Globus pallidus (tissue), 1 donor: ENCODE data around the gene DIP2A.

Source experiments
- DNase-seq: peaks from one replicate; pipeline ENCODE4 v3.0.0-alpha.2; 2015; ENCODE audit warnings: low spot score

The DIP2A gene, protein sequence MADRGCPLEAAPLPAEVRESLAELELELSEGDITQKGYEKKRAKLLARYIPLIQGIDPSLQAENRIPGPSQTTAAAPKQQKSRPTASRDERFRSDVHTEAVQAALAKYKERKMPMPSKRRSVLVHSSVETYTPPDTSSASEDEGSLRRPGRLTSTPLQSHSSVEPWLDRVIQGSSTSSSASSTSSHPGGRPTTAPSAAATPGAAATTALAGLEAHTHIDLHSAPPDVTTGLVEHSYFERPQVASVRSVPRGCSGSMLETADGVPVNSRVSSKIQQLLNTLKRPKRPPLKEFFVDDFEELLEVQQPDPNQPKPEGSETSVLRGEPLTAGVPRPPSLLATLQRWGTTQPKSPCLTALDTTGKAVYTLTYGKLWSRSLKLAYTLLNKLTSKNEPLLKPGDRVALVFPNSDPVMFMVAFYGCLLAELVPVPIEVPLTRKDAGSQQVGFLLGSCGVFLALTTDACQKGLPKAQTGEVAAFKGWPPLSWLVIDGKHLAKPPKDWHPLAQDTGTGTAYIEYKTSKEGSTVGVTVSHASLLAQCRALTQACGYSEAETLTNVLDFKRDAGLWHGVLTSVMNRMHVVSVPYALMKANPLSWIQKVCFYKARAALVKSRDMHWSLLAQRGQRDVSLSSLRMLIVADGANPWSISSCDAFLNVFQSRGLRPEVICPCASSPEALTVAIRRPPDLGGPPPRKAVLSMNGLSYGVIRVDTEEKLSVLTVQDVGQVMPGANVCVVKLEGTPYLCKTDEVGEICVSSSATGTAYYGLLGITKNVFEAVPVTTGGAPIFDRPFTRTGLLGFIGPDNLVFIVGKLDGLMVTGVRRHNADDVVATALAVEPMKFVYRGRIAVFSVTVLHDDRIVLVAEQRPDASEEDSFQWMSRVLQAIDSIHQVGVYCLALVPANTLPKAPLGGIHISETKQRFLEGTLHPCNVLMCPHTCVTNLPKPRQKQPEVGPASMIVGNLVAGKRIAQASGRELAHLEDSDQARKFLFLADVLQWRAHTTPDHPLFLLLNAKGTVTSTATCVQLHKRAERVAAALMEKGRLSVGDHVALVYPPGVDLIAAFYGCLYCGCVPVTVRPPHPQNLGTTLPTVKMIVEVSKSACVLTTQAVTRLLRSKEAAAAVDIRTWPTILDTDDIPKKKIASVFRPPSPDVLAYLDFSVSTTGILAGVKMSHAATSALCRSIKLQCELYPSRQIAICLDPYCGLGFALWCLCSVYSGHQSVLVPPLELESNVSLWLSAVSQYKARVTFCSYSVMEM (N-terminal part only)

DNA sequence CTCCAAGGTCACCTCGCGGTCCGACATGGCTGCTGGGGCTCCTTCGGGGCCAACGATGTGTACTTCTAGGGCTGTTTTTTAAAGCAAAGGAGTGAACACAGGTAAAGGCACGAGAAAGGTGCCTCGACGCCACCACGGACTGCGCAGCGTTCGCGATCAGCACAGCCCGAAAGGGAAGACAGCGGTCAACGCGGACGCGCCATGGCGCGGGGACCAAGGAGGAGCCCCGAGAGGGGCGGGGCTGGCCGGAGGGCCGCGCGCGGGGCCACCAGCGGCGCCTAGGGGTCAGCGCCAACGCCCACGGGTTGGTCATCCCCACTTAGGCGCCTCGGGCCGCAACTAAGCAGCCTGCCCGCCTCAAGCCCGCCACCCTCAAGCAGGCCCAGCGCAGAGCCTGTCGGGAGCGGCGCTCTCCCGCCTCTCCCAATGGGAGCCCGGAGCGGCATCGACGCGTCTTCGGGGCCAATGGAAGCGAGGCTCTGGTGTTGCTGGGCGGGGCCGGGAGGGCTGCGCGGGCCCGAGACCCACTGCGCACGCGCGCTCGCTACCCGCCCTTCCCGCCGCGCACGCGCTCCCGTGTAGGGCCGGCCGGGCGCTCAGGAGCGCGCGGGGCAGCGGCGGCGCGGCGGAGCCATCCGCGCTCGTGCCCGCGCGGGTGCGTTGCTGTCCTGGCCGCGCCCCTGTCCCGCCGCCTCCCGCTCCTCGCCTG lies at the start of gene DIP2A:
Gene DIP2A (plus strand): TSS at position 577 of the 709 bp plus-strand sequence. CDS start 241 bp downstream, outside the sequence.
- peak; percentile 97 for DNase-seq

DNA sequence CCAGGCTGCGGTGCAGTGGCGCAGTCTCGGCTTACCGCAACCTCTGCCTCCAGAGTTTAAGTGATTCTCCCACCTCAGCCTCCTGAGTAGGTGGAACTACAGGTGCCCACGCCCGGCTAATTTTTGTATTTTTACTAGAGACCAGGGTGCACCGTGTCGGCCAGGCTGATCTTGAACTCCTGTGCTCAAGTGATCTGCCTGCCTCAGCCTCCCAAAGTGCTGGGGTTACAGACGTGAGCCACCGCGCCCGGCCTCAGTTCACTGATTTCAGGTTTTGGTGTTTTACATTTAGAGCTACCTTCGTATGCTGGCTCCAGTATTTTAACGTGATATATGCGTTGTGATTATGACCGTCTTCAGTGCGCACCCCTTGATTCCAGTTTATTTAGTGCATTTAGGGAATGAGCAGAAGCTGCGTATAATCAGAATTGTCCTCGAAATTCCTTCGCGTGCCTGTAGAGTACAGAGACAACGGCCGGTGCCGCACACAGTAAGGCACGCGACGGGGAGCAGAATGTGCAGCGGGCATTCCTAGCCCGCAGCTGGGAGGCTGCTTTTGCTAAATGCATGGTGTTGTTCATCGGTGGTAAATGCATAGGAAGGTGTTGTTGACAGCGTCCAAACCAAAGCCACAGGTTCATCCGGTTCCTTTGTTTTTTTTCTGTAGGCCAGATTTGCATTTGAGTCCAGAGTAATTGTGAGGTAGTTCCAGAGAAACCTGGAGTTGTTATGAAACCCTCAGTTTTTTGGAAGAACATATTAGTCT lies 48.9 kb upstream of the DIP2A start:
- DNase-seq, result no peak

DNA sequence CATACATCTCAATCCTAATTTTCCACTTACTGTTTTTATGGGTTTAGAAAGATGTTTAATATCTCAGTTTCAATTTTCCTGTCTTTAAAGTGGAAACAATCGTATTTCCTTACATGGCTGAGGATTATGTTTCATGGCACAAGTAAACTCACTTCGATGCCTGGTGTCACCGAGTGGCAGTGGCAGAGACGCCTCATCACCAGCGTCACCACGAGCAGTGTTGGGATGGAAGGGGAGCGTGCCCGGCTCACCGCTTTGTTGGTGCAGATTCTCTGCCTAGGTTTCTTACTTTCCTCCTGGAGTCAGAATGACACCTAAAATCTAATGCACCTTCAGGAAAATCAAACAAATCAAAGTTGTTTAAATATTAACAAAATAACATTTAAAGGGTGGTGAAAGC lies 48.2 kb upstream of the DIP2A start:
- no peak for DNase-seq

DNA sequence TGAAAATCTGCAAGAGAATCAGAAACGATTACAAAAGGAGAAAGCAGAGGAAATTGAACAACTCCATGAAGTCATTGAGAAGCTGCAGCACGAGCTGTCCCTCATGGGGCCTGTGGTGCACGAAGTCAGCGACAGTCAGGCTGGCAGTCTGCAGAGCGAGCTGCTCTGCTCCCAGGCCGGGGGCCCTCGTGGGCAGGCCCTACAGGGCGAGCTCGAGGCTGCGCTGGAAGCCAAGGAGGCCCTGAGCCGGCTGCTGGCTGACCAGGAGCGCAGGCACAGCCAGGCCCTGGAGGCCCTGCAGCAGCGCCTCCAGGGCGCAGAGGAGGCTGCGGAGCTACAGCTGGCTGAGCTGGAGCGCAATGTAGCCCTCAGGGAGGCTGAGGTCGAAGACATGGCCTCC lies 47.5 kb upstream of the DIP2A start:
- no peak for DNase-seq

DNA sequence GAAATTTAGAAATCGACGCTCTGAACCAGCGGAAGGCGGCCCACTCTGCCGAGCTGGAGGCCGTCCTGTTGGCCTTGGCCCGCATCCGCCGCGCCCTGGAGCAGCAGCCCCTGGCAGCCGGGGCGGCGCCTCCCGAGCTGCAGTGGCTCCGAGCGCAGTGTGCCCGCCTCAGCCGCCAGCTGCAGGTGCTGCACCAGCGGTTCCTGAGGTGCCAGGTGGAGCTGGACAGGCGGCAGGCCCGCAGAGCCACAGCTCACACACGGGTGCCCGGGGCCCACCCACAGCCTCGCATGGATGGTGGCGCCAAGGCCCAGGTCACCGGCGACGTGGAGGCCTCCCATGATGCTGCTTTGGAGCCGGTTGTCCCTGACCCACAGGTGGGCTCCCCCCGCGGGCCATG lies 47.0 kb upstream of the DIP2A start:
- DNase-seq, result no peak

DNA sequence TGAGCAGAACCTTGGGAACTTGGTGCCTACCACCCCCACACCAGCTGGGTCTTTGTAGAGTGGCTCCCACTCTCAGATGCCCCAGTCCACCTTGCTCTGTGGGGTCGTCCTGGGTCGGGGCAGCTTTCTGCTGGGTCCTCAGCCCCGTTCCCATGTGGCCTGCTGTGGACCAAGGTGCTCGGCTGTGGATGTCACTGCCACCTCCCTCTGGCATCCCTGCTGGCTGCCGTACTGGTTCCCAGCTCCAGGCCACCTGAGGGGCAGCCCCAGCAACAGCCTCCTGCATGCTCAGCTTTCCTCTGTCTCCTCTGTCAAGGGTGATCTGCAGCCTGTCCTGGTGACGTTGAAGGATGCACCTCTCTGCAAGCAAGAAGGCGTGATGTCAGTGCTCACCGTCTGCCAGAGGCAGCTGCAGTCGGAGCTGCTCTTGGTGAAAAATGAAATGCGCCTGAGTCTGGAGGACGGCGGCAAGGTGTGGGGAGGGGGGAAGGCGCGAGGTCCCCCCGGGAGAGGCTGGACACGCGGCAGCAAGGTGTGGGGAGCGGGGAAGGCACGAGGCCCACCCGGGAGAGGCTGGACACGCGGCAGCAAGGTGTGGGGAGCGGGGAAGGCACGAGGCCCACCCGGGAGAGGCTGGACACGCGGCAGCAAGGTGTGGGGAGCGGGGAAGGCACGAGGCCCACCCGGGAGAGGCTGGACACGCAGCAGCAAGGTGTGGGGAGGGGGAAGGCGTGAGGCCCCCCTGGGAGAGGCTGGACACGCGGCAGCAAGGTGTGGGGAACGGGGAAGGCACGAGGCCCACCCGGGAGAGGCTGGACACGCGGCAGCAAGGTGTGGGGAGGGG lies 45.9 kb upstream of the DIP2A start:
- no peak for DNase-seq

DNA sequence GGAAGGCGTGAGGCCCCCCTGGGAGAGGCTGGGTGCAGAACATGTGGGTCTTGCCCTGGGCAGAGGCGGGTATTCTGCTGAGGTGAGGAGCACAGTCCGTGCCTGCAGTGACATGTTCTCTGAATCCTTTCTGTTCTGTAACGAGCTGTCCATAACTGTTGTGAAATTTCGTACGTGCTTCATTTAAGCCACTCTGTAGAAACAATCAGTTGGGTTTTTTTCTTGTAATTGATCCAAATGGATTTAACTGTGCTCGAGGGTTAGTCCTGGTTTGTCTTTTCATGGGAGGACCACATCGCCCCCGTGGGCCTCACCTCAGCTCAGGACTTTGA lies 45.4 kb upstream of the DIP2A start:
- no peak for DNase-seq

DNA sequence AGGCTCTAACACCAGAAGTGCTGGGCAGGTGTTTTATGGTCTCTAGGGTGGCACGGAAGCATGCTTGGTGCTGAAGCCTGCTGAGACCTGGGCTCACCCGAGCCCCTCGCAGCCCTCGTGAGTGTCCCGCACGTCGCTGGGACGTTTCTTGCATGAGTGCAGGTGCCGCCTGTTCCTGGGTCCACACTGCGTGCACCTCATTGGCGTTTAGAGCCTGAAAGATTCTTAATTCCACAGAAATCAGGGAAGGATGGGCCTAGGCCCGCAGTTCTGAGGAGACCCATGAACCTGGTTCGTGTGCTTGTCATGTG lies 43.8 kb upstream of the DIP2A start:
- DNase-seq, result no peak

DNA sequence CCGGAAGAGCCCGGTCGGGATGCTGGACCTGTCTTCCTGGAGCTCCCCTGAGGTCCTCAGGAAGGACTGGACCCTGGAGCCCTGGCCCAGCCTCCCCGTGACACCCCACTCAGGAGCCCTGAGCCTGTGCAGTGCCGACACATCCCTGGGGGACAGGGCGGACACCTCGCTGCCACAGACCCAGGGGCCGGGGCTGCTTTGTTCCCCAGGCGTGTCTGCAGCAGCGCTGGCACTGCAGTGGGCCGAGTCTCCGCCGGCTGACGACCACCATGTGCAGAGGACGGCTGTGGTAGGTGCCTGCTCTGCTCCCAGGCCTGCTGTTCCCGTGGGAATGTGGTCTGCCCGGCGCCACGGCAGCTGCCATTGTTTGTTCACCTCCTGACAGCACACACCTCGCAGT lies 42.1 kb upstream of the DIP2A start:
- no peak for DNase-seq

DNA sequence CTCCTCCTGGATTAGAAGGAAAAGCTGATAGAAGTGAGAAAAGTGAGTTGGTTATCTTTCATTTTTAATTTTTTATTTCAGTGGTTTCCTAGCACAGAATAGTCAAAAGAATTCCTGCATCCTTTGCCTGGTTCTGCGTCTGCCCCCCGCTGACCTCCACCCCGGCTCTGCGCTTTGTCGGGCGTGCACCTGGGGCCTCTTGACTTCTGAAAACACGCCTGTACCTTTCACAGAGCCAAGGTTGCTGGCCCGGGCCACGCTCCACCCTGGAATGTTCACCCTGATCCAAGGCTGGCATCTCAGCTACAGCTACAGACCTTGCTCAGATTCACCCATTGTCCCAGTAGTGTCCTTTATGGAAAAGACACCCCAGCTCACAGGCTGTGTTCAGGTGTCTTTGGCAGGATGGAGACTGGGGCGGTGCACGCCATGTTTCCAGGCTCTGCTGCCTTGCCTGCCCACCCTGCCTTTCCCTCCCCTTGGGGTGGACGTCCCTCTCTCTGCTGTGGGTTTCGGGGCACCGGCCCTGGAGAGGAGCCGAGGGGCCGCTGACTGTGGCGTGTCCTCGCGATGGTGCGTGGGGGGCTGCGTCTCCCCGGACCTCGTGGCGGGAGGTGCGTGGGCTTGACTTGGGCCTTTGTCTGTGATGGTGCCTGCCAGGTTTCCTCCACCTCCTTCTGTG lies 40.3 kb upstream of the DIP2A start:
- DNase-seq, result no peak

DNA sequence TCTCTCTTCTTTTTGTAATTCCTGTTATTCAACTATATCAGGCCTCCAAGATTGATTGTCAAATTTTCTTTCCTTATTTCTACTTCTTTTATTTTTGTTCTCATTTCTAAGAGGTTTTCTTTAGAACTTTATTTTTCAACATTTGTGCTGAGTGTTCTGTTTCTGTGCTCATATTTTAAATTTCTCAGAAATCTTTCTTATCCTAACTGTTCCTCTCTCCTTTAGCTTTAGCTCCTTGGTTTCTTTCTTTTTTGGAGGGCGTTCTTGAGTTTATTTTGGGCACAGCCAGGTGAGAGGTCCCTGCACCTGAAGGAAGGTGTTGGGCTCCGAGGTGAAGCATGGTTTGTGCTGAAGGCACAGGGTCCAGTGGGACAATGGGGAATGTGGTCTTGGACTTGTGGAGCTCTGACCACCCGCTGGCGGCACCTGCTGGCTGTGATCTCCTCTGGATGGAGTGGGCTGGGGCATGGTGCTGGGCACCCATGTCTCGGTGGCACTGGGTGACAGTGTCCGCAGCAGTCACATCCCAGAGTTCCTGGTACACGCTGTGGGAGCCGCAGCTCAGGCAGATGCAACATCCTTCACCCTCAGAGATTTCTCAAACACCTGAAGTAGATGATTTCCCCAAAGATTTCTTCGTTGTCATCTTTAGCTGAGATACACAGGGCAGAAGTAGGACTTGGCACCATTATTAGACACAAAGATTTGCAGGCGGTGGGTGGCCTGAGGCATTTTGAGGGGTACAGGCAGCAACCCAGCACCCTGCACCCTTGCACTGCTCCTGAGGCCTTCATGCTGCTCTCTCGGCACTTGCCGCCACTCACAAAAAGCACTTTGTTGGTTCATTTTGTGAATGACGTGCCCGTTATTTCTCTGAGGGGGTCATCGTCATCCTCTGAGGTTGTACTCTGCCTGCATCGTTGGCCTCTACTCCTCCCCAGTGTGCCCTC lies 38.2 kb upstream of the DIP2A start:
- no peak for DNase-seq

DNA sequence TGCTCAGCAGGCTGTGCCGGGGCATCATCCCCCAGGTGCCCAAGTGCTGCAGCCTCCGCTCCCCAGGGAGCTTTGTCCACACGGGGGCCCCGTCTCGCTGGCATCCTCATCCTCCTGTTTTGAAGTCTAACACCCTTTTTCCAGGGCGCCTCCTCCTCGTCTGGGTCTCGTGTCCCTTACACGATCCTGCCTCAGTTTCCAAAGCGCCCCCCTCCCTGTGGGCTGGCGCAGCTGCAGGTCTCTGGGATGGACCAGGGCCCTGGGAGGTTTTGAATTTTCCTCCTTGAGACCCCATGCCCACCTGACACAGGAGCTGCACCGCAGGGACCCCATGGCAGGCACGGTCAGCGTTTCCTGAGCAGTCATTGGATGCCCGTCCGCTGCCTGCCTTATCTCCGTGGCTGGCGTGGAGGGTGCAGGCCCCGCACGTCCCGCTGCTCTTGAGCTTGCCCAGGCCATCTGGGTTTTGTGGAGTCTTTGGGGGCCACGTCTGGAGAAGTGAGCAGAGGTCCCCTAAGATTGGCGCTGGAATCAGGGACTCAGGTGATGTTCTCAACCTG lies 37.4 kb upstream of the DIP2A start:
- no peak for DNase-seq

DNA sequence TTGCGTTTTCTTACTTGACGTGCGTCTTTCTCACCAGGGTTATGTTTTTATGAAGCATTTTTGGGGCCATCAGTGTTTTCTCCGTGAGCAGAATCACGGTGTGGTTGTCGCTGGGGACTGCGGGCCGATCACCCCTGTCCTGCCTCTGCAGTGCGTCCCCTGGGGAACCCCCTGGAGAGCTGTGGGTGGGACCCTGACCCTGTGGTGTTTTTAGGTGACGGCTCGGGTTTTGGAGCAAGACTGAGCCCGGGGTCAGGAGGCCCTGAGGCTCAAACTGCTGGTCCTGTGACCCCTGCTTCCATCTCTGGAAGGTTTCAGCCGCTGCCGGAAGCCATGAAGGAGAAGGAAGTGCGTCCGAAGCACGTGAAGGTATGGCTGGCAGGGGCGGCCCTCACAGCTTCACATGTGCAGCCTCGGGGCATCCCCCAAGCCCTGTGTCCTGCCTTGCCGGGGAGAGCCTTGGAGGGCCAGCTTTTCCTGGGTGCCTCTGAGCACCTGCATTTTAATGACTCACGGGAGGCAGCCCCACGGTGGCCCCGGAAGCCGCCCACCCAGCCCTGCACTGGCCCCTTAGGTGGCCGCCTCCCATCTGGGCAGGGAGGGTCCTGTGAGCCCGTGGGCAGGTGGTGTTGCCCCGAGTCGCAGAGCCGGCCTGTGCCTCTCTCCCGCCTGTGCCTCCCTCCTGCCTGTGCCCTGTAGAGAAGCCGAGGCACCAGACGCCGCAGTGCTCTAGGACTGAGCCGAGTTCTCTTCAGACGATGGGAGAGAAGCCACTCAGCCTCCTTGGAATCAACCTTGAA lies 36.7 kb upstream of the DIP2A start:
- DNase-seq, result no peak

DNA sequence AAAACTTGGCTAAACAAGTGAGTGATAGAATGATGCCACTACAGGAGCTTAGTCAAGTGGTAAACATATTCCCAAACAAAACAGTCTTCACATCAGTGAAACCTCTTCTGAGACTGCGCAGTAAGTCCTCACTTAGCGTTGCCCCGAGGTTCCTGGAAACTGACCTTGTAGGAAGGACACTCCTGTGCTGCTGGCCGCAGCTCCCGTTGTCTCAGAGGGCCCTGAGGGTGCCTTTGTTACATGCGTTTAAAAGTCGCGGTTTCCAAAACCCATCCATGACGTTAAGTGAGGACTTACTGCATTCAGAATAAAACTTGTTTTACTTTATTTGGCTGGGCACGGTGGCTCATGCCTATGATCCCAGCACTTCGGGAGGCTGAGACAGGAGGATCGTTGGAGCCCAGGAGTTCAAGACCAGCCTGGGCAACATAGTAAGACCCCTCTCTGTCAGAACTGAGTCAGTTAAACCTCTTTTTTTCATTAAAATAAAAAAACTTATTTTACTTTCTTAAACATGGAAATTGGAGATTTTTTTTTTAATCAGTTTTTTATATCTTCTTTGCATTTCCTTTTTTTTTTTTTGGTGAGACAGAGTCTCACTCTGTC lies 36.0 kb upstream of the DIP2A start:
- no peak for DNase-seq

DNA sequence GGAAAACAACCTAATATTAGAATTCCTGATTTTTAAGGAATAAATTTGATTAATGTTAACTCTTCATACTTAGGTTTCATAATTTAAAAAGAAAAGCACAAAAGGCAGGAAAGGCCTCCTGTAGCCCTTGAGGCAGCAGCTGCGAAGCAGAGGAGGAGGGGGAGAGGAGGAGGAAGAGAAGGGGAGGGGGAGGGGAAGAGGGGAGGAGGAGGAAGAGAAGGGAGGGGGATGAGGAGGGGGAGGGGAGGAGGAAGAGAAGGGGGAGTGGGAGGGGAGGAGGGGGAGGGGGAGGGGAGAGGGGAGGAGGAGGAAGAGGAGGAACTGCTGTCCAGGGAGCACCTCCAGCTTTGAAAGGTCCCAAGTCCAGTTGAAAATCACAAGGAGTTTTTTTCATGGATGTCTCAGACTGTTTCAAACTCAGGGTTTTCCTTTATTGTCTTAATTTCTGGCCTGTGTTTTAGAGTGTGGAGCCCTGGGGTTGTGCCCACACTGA lies 35.1 kb upstream of the DIP2A start:
- DNase-seq, result no peak

DNA sequence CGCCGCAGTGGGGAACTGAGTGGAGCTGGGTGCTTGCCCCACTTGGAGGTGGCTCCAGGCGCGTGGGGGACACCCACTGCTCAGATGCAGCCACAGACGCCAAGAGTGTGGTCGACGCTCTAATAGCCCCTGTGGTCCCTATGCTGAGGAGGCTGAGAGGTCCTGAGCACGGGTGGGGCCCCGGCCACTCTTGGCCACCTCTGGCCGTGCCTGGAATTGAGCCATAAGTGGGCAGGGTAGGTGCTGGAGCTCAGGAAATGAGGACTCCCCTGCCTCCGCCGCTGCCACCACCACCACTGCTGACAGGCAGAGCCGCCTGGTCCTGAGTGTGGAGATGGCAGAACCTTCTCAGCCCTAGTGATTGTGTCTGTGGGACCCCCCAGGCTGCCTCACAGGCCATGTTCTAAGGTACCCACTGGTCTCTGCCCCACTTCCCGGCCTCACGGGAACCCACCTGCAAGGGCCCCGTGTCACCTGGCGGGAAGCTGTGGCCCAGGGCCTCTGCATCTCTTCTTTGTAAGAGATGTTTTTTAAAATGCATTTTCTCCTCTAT lies 34.6 kb upstream of the DIP2A start:
- DNase-seq, result no peak

DNA sequence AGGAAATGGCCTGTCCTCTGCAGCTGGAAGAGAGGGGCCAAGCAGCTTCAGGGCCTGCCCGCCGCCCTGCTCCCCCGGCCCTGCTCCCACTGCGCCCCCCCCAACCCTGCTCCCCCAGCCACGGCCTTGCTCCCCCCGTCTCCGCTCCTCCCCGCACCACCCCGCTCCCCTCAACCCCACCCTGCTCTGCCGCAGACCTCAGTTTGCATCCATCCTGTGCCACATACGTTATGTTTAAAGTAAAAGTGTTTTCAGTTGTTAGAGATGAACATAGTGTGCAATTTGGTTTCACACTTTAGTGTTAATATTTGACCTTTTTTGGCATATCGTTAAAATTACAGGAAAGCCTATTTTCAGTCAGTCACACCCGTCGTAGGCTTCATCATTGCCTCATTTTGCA lies 34.1 kb upstream of the DIP2A start:
- DNase-seq, result no peak
